HG02571 (cell line): ENCODE data around the gene GRID1.

Experiments
- ATAC-seq: cut with Tn5 transposase; IDR thresholded peaks from one replicate; pipeline ENCODE4 v1.9.1; 2021; ENCODE audit warnings: mild to moderate bottlenecking, moderate library complexity; ENCODE audit not compliant: unreplicated experiment

GRID1 gene

GRCh38 chr10:85650791-85651496, 715.7 kb downstream of the GRID1 start:
- ATAC-seq = no peak

GRCh38 chr10:85649461-85649860, 717.1 kb downstream of the GRID1 start:
- no peak for ATAC-seq

DNA sequence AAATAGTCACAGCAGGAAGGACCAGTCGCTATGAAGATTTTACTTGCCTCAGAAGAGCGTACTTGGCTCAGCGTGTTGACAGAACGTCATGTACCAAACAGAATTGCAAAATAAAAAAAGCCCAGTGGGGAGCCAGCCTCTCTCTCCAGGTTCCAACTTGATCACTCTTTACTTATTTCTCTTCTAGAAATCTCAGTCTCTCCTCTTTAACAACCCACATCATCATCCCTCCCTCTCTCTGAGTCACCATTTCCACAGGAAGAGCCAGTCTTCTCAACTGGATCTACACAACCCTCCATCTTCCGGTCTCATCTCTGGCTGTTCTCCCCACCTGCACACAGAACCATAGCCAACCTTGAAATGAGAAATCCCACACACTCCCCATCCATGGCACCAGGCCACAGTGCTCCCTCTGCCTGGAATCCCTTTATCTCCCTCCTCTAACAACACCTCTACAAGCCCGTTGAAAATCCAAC, 718.3 kb downstream of the GRID1 start:
- no peak for ATAC-seq

- no peak for ATAC-seq
Measured at GRCh38 chr10:85647741-85648140, 718.9 kb downstream of the GRID1 start.

- no peak for ATAC-seq
Measured at GRCh38 chr10:85645926-85646711, 720.5 kb downstream of the GRID1 start.

DNA sequence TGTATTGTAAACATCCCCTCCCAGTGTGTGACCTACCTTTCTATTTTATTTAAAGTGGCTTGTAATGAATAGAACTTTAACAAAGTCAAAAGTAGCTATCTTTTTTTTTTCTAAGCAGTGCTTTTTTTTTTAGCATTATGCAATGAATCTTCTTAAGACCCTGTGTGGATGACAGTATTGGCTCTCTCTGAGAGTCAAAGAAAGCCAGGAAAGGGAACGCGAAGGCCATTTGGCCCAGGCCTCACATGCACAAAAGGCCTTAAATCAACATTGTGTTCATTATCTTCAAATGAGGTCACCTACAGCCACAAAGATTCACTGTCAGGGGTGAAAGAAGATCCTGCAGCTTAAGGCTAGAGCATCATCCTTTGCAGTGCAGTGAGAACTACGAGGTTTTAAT, 721.5 kb downstream of the GRID1 start:
- ATAC-seq = no peak

DNA sequence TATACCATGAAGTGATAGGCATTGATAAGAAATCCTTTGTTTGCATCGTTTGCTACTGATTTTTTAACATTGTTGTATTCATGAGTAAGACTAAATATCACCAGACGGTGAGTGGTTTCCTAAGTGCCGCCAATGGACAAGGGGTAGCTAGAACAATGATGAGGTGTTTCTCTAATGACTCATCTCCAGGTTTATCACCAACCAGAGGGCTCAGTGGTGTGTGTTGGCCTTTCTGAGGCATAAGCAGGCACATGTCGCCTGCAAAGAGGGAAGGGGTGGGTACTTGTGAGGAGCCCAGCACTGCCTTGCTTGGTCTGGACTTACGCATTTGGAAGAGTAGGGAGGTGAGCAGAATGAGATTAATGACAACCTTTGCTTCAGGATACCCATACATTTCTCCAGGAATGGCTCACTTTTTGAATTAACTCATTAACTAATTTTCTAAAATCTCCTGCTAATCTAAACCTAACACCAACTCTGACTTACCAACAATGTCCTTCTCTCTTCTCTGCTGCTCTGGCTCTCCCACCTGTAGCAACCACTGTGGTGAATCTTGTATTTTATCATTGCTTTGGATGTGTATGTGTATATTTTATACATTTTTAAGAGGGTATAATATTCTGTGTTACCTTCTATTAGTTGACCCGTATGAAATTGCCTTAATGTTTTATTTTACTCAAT, 722.6 kb downstream of the GRID1 start:
- ATAC-seq = no peak

- no peak for ATAC-seq
Measured at GRCh38 chr10:85643171-85643844, 723.3 kb downstream of the GRID1 start.

- ATAC-seq = no peak
Measured at GRCh38 chr10:85642421-85643170, 724.0 kb downstream of the GRID1 start.

DNA sequence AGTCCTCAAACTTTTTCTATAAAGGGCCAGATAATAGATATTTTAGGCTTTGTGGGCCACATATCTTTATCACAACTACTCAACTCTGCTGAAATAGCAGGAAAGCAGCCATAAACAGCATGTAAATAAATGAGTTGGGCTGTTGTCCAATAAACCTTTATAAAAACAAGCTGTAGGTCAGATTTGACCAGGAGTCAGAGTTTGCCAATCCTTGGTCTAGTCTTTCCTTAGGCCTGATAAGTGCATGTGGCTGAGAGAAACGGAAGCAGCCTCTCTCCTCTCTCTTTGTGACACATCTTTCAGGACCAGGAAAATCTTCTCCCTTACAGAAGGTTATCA, 724.5 kb downstream of the GRID1 start:
- no peak for ATAC-seq

- no peak for ATAC-seq
Measured at GRCh38 chr10:85641479-85642009, 725.1 kb downstream of the GRID1 start.

DNA sequence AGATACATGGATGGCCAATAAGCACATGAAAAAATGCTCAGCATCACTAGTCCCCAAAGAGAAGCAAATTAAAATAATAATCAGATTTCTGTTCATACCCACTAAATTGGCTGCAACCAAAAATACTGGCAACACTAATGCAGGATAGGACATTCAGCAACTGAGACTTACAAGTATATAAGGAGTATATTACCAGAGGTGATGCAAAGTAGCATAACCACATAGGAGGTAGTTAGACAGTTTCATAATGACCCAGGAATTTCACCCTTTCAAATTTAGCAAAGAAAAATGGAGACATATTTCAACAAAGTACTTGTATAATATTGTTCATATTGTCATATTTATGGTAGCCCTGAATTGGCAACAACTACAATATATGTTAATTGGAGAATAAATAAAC, 727.8 kb downstream of the GRID1 start:
- no peak for ATAC-seq

DNA sequence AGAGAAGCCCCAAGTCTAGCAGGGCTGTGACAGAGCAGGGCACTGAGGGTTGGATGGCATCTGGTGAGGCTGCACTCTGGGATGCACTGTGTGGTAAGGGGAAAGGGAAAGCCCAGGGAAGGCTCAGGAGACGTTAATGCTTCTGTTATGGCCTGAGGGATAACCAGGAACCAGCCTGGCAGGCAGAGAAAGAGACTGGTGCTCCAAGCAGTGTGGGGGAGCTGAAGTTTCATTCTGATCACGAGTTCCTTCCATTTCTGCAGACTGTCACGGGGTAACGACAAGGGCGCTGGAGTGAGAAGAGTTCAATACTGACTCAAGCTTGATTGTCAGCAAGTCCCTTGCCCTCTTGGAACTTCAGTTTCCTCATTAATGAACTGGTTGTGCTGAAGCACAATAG, 730.9 kb downstream of the GRID1 start:
- ATAC-seq = no peak

GRCh38 chr10:85624511-85624910, 742.1 kb downstream of the GRID1 start:
- ATAC-seq = no peak

DNA sequence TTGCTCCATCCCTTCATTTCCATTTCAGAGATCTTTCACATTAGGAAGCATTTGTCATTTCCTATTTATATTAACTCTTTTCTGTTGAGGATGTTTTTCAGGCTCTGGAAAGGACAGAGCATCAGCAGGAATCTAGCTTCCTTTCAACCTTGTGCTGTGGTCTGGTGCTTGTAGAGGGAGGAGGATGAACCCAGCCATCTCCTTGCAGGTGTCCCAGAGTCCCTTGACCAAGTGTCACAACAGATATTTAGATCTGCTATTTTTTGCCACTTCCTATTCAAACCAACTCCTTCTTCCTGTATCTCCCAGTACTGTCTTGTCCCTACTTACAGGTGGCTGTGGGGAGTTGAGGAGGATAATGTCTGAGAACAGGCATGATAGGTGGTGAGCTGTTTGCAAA, 742.8 kb downstream of the GRID1 start:
- no peak for ATAC-seq

- ATAC-seq = no peak
Measured at GRCh38 chr10:85623342-85623741, 743.3 kb downstream of the GRID1 start.

DNA sequence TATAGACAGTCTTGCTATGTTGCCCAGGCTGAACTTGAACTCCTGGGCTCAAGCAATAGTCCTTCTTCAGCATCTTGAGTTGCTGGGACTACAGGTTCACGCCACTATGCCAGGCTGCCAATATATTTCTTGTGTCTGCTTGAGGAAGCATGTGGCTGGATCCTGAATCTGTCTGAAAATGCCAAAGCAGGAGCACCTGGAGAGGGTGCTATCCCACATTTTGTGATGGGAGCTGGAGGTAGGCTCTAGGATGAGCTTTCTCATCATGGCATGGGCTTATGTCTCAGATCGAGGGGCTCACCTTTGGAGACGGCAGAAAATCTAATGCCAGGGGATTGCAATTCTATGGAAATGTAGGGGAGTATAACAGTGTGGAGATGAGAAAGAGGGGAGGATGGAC, 744.2 kb downstream of the GRID1 start:
- ATAC-seq = no peak

DNA sequence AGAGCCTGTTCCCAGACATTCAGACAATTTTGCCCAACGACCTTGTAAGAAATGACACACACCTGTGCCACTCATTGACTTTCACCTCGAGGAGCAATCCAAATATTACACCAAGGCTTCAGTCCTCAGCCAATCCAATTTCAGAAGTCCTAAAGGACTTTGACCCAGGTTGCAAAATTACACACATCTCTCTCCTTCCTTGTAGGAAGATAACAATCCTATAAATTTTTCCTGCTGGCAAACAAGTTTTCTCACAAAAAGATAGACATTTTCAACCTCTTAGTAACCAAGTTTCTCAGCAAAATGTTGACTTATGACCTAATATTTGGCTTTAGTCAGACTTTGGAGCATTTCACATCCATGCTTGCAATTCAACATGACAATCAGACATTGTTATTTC, 745.0 kb downstream of the GRID1 start:
- no peak for ATAC-seq

DNA sequence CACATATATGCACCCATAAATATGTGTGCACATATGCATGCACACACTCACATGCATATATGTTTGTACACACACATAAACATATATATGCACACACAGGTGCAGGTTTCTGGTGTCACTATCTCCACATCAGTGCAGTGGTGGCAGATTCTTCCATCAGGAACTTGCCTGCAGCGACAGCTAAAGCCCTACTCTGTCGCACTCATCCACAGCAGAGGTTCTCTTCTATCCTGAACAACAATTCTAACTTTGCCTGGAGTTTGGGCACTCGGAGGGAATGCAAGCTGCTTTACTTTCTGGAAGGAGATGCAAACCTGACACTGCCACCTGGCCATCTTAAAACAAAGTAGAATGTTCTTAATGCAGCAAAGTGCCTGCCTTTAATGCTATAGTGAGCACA, 745.8 kb downstream of the GRID1 start:
- no peak for ATAC-seq

- ATAC-seq = no peak
Measured at GRCh38 chr10:85619832-85620231, 746.8 kb downstream of the GRID1 start.
